ENCODE measurements around the gene MSRB1. TPM values are rescaled to one million over a fixed set of nuclear protein-coding genes. Genes with fewer than 3 reads are reported as not detected.

The MSRB1 gene
- polyA plus RNA-seq, 2 of the 4 experiments (the other 2 are of a cell fraction): 27.7 to 37.5 TPM

DNA sequence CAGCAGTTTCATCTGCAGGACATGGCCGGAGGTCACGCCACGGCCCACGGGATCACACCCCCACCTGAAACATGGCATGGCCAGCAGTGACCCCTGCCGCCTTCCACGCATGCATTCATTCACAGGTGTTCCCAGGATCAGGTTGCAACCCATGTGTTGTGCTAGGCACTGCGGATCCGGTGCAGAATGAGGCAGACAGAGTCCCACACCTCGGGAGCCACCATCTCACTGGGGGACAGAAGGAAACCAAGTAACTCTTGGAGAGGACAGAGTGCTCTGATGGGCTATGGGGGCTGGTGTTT is 4.3 kb upstream of the MSRB1 start:
- Histone ChIP-seq H3K4me2 (no peak overlapping the region), H3K4me3 (no peak overlapping the region), H3K4me1 (peaks cover 5% of the 10 kb centered on the region), H3K27ac (no peak overlapping the region), H3K9me3 (no peaks in the 10 kb centered on the region)
- ChIA-PET POLR2A (no interaction called here), CTCF (interaction anchor here (1.2 to 2.5 kb wide), 4 partner anchors 10 to 82 kb away, joined by 4 to 11 read pairs (median 8); no protein-coding TSS in a partner anchor)
- no peak for TF ChIP-seq TFCP2L1 (CRISPR knock-in tag; IDR thresholded peaks at IDR 0.05)
- no peak for TF ChIP-seq RNF2 (IDR thresholded peaks at IDR 0.05; ENCODE audit: borderline replicate concordance, low read depth)
- no peak for TF ChIP-seq ZC3H11A (IDR thresholded peaks at IDR 0.05)
- no peak for TF ChIP-seq HMGXB4 (CRISPR knock-in tag; IDR thresholded peaks at IDR 0.05; ENCODE audit: borderline replicate concordance)
- no peak for TF ChIP-seq CEBPB (IDR thresholded peaks at IDR 0.05)
- no peak for TF ChIP-seq RCOR1 (IDR thresholded peaks at IDR 0.05; ENCODE audit: low read depth, low read length)
- TF ChIP-seq NR3C1 (IDR thresholded peaks at IDR 0.05): no peak
- TF ChIP-seq FOXS1 (CRISPR knock-in tag; IDR thresholded peaks at IDR 0.05): no peak
- TF ChIP-seq JUN (IDR thresholded peaks at IDR 0.05): no peak
- TF ChIP-seq KDM5A (IDR thresholded peaks at IDR 0.05): no peak
- TF ChIP-seq POLR2AphosphoS2 (conservative IDR thresholded peaks at IDR 0.05; ENCODE audit: low read length): no peak
- TF ChIP-seq, protein P1, sequence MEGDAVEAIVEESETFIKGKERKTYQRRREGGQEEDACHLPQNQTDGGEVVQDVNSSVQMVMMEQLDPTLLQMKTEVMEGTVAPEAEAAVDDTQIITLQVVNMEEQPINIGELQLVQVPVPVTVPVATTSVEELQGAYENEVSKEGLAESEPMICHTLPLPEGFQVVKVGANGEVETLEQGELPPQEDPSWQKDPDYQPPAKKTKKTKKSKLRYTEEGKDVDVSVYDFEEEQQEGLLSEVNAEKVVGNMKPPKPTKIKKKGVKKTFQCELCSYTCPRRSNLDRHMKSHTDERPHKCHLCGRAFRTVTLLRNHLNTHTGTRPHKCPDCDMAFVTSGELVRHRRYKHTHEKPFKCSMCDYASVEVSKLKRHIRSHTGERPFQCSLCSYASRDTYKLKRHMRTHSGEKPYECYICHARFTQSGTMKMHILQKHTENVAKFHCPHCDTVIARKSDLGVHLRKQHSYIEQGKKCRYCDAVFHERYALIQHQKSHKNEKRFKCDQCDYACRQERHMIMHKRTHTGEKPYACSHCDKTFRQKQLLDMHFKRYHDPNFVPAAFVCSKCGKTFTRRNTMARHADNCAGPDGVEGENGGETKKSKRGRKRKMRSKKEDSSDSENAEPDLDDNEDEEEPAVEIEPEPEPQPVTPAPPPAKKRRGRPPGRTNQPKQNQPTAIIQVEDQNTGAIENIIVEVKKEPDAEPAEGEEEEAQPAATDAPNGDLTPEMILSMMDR (IDR thresholded peaks at IDR 0.05): no peak
- no peak for FAIRE-seq
- ATAC-seq: no peak
- 88% methylated on average over 9 of the region's 9 CpGs for WGBS (ENCODE audit: missing lambda C conversion rate)
- DNase-seq (ENCODE audit: low read depth in 1 of 2, low spot score in 1 of 2): no peak

- TF ChIP-seq RFX5 (IDR thresholded peaks at IDR 0.05) (no peak), FOSL2 (IDR thresholded peaks at IDR 0.05) (no peak), FOSL2 (CRISPR knock-in tag; IDR thresholded peaks at IDR 0.05) (no peak), RNF2 (IDR thresholded peaks at IDR 0.05; ENCODE audit: borderline replicate concordance, low read depth) (no peak), ELK1 (IDR thresholded peaks at IDR 0.05; ENCODE audit: low read depth, low read length) (no peak), NR3C1 (IDR thresholded peaks at IDR 0.05) (no peak), PHF8 (IDR thresholded peaks at IDR 0.05; ENCODE audit: borderline replicate concordance, low read depth) (no peak)
- TF ChIP-seq, protein P2, sequence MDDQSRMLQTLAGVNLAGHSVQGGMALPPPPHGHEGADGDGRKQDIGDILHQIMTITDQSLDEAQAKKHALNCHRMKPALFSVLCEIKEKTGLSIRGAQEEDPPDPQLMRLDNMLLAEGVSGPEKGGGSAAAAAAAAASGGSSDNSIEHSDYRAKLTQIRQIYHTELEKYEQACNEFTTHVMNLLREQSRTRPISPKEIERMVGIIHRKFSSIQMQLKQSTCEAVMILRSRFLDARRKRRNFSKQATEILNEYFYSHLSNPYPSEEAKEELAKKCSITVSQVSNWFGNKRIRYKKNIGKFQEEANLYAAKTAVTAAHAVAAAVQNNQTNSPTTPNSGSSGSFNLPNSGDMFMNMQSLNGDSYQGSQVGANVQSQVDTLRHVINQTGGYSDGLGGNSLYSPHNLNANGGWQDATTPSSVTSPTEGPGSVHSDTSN (IDR thresholded peaks at IDR 0.05): no peak
- TF ChIP-seq, protein P3, sequence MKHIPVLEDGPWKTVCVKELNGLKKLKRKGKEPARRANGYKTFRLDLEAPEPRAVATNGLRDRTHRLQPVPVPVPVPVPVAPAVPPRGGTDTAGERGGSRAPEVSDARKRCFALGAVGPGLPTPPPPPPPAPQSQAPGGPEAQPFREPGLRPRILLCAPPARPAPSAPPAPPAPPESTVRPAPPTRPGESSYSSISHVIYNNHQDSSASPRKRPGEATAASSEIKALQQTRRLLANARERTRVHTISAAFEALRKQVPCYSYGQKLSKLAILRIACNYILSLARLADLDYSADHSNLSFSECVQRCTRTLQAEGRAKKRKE (CRISPR knock-in tag; IDR thresholded peaks at IDR 0.05; ENCODE audit: low read depth): no peak
- CTCF ChIA-PET: interaction anchor here (0.8 to 2.5 kb wide), 8 partner anchors 8 to 83 kb away, joined by 3 to 11 read pairs (median 3); partner anchors contain the start of genes NDUFB10 and RPL3L
- Histone ChIP-seq H3K4me1 (peaks cover 11% of the 10 kb centered on the region), H3K4me2 (no peak overlapping the region), H3K27ac (no peak overlapping the region), H3K9me3 (no peaks in the 10 kb centered on the region), H3K4me3 (no peak overlapping the region)
- DNase-seq (ENCODE audit: low read depth in 1 of 2, low spot score in 1 of 2) (no peak), FAIRE-seq (no peak), ATAC-seq (no peak)
- POLR2A ChIA-PET: interaction anchor here (1.3 kb wide), 1 partner anchor 18 kb away, joined by 6 read pairs; the partner anchor contains the start of gene RPS2
- WGBS (ENCODE audit: missing lambda C conversion rate): 92% methylated on average over 19 of the region's 38 CpGs
These were observed 3.7 kb upstream of the MSRB1 start for GRCh38 chr16:1946495-1947368.

Data from A549 (cell line).